Activated CD4-positive, alpha-beta T cell treated with anti-CD3 and anti-CD28 coated beads for 48 hours (primary cell): ENCODE measurements around the gene ATXN7L3B.
"Not testable (repeated sequence)": the region's sequence is repeated elsewhere in the genome, so short reads cannot be mapped to it uniquely, and the experiment has no call there.

Source experiments
- DNase-seq: peaks from one replicate; pipeline ENCODE4 v3.0.0-alpha.2; 2020

Gene ATXN7L3B, protein sequence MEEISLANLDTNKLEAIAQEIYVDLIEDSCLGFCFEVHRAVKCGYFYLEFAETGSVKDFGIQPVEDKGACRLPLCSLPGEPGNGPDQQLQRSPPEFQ

DNA sequence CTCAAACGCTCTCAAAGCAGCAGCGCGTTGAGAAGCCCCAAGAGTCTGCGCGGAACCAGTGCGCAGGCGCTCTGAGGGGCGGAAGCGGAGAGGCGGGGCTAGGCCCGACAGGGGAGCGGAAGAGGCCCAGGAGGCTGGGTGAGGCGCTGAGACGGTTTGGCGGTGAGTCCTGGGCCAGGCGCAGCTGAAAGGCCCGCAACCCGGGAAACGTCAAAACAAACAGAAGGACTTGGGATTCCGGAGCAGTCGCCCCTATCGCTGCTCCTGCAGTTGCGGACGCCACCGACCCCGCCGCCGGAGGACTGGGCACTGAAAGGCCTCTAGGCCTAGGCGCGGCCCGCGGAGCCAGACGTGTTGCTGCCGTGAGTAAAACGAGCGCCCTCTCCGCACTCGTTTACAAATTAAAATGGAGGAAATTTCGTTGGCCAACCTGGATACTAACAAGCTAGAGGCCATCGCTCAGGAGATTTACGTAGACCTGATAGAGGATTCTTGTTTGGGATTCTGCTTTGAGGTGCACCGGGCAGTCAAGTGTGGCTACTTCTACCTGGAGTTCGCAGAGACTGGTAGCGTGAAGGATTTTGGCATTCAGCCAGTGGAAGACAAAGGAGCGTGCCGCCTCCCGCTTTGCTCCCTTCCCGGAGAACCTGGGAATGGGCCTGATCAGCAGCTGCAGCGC lies at the start of gene ATXN7L3B:
Gene ATXN7L3B (plus strand): TSS at position 129 of the 679 bp plus-strand sequence. CDS start 278 bp downstream, at position 407.
- DNase-seq: peak; percentile 96

DNA sequence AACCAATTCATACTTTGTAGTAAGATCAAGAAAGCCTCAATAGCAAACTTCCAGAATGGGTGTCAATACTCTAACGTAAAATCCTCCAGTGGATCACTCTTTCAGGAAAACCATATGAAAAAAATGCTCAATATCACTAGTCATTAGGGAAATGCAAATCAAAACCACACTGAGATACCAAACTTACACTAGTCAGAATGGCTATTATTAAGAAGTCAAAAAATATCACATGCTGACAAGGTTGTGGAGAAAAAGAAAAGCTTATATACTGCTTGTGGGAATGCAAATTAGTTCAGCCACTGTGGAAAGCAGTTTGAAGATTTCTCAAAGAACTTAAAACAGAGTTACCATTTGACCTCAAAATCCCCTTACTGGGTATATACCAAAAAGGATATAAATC lies 49.5 kb upstream of the ATXN7L3B start:
- no peak for DNase-seq

DNA sequence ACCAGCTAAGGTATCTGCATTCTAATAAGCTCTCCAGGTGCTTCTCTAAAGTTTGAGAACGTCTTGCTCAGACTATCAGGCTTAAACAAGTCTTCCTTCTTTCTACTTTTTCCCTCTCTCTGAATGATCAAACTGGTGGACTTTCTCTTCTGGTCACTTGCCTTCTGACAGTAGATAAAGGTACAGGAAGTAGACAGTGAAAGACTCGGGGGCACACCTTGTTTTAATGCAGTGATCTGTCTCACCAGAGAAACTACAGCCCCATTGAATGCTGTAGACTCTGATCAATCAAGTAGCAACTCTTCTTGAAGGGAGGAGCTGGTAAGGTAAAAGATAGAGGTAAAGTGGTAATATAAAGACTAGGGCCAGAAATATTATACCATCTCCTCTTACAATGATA lies 48.1 kb upstream of the ATXN7L3B start:
- DNase-seq: no peak

GRCh38 chr12:74490390-74491064 lies 47.1 kb upstream of the ATXN7L3B start:
- DNase-seq: no peak

- no peak for DNase-seq
These were observed 46.3 kb upstream of the ATXN7L3B start for GRCh38 chr12:74491374-74491773.

- no peak for DNase-seq
These were observed 38.4 kb upstream of the ATXN7L3B start for GRCh38 chr12:74499192-74499591.

DNA sequence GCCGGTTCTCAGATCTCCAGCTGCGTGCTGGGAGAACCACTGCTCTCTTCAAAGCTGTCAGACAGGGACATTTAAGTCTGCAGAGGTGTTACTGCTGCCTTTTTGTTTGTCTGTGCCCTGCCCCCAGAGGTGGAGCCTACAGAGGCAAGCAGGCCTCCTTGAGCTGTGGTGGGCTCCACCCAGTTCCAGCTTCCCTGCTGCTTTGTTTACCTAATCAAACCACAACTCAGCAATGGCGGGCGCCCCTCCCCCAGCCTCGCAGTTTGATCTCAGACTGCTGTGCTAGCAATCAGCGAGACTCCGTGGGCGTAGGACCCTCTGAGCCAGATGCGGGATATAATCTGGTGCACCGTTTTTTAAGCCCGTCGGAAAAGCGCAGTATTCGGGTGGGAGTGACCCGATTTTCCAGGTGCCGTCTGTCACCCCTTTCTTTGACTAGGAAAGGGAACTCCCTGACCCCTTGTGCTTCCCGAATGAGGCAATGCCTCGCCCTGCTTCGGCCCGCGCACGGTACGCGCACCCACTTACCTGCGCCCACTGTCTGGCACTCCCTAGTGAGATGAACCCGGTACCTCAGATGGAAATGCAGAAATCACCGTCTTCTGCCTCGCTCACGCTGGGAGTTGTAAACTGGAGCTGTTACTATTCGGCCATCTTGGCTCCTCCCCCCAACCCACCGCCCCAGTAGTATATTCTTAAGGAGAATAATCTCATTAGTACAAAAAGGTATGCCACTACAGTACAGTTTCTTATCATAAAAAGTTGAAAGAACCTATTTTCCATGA lies 28.6 kb upstream of the ATXN7L3B start:
- DNase-seq: not testable (repeated sequence)

DNA sequence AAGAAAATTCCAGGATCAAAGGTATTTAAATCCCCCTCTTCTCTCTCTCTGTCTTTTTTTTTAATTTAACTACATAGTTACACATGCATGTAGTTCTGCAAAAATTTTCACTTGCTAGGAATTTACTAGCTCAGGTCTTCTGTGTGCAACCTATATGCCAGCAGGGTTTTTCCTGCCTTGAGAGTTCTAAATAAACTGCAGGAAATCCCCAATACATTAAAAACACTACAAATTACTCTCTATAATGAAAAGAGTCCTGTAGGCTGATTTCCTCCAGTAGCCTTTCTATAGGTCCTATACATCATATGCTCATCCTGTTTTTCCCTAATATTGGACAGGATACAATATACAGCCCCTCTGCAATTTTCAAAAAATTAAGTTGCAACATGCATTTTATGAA lies 27.7 kb upstream of the ATXN7L3B start:
- no peak for DNase-seq

DNA sequence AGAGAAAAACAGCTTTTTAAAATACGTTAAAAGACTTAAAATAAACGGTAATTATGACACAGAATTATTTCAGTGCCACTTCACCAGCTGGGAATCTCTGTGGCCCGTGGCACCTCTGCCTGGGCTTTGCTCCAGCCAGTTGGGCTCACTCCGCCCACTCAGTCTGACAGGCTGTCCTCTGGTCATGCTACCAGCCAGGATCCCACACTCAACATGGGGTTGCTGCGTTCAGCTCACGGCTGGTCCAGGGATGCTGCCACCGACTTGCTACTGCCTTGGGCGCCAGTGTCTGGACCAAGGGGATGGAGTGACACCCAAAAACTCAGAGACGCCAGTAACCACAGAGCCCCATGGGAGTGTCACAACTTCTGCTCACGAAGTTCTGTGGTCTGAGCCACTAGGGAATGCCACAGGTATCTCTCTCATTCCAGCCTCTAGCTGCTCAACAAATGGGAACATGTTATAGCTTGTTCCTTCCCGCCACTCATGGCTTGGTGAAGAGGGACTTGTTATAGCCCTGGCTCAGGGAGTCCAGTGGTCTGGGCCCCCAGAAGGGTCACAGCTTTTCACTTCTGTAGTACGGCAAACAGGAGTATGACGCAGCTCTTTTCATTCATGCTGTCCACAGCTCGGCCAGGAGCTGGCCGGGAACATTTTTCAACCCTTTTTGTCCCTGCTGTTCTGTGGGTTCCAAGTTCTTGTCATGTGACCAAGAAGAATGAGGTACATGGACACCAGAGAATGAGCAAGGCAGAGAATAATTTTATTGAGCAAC lies 23.4 kb upstream of the ATXN7L3B start:
- DNase-seq: no peak

DNA sequence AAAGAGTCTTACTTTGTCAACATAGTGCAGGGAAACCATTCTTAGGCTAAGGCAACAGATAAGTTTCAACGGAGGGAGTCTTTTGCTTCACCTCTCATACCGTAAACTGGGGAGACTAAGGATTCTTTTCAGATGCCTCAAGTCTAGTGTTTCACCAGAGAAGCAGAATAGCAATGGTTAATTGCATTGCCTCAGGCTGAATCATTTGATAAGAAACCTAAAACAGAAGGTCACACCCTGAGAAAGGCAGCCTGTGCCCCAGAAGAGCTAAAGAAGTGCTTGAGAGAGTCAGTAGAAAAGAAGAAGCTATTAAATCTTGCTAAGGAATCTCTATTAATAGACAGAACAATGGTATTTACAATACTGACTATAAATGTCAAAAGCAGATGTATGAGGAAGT lies 21.8 kb upstream of the ATXN7L3B start:
- DNase-seq: no peak

GRCh38 chr12:74526535-74526934 lies 11.1 kb upstream of the ATXN7L3B start:
- DNase-seq: no peak

- no peak for DNase-seq
These were observed 10.1 kb upstream of the ATXN7L3B start for GRCh38 chr12:74527491-74527890.

DNA sequence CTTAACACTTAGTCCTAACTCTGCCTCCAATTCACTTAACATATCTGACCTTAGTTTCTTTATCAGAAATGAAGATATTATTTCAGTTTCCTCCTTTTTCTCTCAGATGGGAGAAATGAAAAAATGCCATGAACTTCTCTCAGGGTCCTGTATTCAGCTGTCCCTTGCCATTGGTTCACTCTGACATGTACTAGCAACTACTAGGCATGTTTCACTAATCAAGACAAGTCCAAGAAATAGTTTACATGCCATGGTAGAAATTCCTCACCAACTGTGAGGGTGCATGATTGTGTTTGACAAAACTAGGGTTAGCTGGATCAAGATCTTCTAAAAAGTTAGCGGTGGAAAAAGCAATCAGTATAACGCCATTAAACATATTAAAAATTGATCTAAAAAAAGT lies 7.0 kb upstream of the ATXN7L3B start:
- no peak for DNase-seq

DNA sequence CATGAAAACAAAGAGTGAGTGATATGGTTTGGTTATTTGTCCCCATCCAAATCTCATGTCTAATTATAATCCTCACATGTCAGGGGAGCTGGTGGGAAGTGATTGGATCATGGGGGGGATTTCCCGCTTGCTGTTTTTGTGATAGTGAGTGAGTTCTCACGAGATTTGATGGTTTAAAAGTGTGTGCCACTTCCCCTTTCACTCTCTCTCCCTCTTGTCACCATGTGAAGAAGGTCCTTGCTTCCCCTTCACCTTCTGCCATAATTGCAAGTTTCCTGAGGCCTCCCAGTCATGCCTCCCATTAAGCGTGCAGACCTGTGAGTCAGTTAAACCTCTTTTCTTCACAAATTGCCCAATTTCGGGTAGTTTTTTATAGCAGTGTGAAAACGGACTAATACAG lies 2.1 kb upstream of the ATXN7L3B start:
- DNase-seq: peak; percentile 25

- DNase-seq: no peak
These were observed 419 bp upstream of the ATXN7L3B start for GRCh38 chr12:74537126-74537706.

DNA sequence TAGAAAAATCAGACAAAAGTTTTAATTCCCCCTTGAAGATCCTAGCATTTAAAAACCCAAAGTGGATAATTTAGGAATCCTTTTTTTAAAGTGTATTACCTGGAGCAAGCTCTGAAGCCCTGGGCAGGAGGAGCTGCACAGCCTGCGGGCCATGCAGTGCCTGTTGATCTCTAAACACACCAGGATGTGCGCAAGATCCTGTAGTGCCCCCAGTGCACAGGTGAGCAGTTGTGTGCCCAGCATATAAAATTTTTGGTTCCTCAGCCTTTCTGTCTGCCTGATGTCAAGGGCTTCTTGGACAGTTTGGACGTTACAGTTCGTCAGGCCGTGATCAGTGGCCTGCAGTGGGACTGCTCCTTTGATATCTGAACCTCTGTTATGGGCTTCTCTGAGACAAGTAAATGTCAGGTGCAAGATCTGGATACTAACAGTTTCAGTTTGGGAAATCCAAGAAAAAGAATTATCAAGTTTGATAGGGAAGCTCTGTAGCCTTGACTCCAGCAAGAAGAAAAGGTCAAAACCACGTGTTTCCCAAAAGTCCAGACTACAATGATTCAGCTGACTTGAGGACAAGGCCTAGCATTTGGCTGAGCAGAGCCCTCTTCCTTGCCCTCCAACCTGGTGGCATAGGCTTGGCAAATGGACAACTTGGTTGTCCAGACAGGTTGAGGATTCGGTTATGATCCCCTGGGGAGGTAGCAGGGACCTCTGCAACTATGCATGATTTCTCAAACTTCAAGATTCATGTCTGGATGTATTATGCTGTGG lies 1.0 kb downstream of the ATXN7L3B start:
- peak; percentile 43 for DNase-seq

- DNase-seq: no peak
These were observed 1.6 kb downstream of the ATXN7L3B start for GRCh38 chr12:74539261-74539660.

GRCh38 chr12:74539765-74540526 lies 2.3 kb downstream of the ATXN7L3B start:
- DNase-seq: no peak

DNA sequence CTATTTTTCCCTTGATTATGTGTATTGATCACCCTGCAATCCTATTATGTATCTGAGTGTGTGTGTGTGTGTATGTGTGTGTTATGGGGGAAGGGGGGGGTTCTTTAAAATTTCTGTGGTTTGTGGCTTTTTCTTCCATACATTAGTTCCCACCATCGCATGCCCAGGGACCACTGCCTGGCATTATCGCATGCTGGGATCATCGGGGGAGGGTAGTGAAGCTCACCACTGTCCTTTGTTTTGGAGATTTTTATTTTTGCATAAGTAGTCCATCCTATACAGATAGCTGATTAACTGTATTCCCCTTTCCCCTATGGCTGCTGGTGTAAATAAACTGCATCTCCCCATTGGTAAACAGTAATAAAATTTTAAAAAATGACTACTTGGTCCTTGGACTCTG lies 3.4 kb downstream of the ATXN7L3B start:
- DNase-seq: no peak

GRCh38 chr12:74547249-74547648 lies 9.6 kb downstream of the ATXN7L3B start:
- no peak for DNase-seq

DNA sequence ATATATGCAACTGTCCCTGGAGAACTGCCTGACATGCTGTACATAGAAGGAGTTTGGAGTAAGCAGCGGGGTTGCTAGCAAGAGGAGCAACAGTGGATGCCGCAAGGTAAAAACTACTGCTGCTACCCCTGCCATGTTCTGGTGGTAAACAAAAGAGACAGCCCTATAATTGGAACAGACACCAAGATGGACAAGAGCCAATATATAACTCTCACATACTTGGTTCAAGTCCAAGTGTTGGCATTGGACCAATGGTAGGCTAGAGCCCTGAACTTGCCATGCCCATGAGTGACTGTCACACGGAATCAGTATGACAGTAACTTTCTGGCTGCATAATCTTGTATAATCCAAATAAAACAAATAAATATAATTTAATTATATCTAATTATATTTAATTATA lies 13.7 kb downstream of the ATXN7L3B start:
- no peak for DNase-seq
